Hippocampal formation (tissue), 2 donors: Measurements from ENCODE around the gene ITPA.
"Not testable (repeated sequence)": the region's sequence is repeated elsewhere in the genome, so short reads cannot be mapped to it uniquely, and the experiment has no call there.

Source experiments
- DNase-seq, 2 donors: peaks; one replicate each; lab custom pipeline; 2025; lab: John Stamatoyannopoulos, UW

The ITPA gene

DNA sequence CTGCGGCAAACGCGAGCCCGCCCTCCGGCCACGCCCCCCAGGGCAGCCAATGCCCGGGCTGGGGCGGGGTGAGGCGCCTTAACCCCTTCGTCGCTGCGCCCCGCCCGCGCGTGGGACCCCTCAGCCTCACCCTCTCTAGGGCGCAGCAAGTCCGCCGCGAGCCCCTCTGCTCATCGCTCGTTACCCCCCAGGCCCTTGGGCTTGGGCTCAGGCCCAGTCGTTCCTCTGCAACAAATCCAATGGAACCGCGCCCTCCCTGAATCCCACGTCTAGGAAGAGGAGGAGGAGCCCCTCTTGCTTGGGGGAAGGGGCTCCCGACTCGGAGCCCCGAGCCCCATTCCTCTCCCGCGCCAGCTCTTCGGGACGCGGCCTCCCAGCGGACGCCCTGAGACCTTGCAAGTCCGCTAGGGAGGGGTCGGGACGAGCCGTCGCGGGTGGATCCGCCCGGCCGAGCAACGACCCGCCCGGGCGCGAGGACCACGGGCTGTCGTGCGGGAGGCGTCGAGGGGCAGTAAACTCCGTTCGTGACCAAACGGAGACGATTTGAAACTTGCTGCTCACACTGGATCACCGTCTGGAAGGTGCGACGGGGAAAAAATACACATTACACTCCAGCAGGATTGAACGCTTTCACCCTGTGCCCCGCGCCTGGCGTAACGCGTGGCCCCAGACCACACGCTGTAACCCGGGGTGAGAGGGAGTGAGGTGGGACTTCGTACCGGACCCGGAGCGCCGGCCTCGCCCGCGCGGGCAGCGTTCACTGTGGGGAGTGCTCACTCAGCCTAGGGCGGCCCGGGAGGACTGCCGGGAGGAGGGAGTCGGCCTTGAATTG is 35.5 kb upstream of the ITPA start:
- DNase-seq, result peak; percentile 75 to 76

DNA sequence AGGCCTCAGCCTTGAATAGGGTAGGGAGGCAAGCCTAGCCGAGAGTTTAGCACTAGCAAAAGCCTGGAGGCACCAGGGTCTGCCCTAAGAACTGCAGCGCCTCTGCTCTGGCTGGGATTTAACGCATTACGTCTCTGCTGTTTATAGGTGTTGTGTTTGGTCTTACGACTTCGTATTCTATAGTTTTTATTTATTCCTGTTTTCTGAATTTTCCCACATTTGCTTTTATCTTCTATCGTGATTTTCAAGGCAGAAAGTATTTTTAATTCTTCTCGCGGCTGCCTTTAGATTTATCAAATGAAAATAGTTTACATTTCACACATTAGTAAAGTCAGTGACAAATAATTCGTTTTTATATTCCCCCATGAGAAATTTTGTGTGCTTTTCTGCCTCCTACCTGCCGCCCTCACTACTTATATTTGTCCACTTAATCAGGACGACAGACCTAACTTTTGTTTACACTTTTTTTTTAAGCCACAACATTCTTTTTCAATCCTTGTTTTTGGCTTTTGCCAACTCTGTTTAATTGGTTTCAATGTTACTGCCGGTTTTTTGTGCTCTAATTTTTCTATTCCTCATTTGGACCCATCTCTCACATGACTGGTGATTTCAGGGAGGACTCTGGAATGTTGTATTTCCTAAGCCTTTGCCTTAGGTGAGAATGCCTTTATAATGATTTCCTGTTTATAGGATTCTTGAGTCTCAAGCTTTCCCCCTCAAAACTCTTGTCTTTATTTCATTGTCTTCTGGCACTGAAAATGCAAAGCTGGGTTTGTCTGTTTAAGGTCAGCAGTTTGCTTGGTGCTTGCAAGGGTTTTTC is 34.6 kb upstream of the ITPA start:
- no peak for DNase-seq

DNA sequence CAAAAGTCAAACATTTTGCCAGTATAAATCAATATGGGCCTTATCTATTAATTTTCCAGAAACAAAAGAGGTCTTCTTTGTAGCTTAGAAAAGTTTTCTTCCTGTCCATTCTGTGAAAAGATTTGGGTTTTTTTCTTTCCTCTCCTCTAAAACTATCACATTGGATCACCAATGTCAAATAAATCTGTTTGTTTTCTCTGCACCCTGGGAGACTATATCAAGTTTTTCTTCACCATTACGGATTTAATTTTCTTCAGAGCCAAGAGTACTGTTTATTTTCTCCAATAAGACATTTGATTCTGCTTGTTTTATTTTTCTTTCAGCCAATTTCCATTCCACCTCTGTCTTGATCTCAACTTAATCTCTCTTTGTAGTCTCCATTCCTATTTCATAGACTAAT is 34.0 kb upstream of the ITPA start:
- DNase-seq, result no peak

DNA sequence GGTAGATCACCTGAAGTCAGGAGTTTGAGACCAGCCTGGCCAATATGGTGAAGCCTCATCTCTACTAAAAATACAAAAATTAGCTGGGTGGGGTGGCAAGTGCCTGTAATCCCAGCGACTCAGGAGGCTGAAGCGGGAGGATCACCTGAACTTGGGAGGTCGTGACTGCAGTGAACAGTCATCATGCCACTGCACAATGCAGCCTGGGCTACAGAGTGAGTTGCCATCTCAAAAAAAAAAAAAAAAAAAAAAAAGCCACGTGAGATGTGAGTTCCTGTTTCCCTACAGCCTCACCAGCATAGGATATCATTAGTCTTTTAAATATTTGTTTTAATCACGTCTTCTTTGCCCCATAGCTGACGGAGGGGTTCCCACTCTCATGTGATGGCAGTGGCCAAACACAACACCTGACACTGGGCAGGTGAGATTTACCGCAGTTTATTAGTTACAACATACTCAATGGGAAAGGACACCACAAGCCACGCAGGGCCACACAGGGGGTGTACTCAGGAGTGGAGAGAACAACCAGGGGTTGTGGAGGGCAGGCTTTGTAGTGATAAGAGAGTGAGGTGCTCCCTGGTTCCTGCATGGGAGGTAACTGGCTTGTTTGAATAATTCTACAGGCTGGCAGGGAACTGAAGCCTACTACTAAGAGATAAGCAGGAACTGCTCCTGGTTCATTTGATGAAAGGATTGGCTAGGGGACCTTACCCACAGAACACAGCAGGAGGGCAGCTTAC is 31.4 kb upstream of the ITPA start:
- no peak for DNase-seq

DNA sequence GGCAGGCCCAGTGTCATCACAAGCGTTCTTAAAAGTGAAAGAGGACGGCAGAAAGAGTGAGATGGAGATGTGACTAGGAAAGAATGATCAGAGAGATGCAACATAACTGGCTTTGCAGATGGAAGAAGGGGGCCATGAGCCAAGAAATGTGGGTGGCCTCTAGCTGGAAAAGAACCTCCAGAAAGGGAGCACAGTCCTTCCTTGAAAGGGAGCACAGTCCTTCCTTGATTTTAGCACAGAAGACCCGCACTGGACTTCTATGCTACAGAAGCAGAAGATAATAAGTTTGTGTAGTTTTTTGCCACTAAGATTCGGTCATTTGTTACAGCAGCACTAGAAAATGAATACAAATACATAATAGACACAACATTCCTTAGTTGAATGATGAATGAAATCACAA is 29.0 kb upstream of the ITPA start:
- no peak for DNase-seq

DNA sequence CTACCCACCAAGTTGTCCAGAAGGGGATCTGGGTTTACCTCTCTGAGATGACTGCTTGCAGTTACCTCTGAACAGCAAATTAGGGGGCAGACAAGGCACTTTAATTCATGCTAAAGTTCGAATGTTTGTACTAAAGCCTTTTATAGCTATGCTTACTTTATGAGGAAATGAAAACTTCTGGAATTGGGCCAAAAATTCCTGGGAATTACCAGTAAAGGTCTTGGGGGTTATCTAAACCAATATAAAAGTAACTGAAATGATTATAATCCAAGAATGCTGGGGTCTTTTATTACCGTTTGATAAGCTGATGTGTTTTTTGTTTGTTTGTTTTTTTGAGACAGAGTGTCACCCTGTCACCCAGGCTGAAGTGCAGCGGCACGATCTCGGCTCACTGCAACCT is 28.0 kb upstream of the ITPA start:
- no peak for DNase-seq

DNA sequence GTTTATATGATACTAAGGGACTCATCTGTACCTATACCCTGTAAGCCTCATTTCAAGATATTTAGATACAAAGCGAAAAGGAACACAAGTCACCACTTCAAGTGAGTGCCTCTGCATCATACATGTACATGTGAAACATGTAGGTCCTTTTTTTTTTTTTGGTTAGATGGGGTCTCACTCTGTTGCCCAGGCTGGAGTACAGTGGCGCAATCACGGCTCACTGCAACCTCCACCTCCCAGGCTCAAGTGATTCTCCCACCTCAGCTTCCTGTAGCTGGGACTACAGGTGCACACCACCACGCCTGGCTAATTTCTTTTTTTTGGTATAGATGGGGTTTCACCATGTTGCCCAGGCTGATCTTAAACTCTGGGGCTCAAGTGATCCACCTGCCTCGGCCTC is 26.9 kb upstream of the ITPA start:
- not testable (repeated sequence) for DNase-seq

DNA sequence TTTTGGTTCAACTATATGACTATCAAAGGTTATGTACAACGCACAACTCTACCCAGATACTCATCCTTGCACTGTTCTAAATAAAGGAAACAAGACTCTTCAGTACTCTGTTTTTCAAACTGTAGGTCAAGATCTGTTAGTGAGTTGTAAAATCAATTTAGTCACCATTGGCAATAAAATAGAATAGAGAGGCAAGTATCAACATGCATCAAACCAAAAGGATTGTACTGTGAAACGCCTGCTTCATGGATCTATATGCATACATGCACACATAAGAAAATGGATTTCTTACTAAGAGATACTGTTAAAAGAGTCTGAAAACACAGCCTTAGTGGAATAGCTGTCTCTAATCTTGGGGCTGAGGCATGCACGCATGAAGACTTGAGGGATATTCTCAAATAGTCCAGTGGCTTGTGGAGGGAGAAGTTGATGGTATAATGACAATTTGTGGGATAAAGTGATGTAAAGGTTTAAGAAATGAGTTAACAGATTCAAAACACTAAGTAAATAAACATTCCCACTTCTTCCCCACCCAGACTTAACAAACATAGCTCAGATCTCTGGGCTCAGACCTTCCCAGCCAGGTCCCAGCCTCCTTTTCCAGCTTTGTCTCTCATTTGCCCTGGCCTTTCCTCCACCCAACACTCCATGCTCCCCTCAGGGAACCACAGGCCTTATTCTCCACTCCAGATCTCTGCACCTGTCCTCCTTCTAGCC is 25.2 kb upstream of the ITPA start:
- no peak for DNase-seq

DNA sequence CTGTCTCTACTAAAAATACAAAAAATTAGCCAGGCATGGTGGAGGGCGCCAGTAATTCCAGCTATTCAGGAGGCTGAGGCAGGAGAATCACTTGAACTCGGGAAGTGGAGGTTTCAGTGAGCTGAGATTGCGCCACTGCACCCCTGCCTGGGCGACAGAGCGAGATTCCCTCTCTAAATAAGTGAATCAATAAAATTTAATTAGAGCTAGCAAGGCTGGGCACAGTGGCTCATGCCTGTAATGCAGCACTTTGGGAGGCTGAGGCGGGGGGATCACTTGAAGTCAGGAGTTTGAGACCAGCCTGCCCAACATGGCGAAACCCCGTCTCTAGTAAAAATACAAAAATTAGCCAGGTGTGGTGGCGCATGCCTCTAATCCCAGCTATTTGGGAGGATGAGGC is 21.4 kb upstream of the ITPA start:
- DNase-seq, result not testable (repeated sequence)

DNA sequence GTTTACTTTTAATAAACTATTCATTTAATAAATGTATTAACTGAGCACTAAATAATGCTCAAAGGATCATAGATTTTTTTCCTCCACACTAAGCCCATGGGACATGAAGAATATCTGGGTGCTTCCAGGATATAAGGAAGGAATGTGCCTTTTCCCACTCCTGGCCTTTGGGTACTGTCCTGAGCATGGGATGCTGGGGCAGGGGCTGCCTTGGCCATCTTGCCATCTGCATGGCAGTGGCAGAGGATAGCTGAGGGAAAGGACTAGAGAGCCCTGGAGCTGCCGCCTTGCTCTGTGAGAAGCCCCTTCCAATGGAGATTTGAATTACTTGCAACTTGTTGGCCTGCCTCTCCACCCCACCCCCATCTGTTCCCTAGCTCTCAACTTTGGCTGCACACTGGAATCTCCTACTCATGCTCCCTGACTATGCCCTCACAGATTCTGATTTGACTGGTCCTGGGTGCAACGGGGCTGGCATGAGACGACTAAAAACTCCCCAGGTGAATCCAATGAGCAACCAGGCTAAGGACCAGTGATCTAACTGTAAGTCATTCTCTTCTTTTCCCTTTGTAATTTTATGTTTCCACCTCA is 20.4 kb upstream of the ITPA start:
- no peak for DNase-seq

DNA sequence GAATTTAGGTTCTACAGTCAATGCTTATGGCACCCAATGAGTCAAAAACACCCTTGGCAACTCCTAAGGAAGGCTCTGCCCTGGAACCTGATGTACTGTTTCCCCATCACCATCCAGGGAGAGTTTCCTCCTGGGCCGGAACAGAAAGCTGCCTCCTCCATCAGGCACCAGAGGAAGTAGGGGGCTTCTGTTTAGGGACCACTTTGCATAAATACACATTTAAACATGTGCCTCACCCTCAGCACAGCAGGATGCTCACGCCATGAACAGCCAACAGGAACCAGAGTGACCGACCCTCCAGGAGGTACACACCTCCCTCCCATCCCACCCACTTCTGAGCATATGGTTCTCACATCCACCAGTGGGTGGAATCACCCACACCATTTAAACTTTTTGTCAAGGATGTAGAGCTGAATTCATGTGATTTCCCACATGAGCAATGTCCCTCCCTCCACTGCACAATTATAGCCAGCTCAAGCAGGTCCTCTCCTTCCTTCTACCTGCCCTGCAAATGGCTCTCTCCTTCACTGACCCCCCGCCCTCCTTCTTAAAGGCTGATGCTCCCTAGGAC is 19.7 kb upstream of the ITPA start:
- no peak for DNase-seq

DNA sequence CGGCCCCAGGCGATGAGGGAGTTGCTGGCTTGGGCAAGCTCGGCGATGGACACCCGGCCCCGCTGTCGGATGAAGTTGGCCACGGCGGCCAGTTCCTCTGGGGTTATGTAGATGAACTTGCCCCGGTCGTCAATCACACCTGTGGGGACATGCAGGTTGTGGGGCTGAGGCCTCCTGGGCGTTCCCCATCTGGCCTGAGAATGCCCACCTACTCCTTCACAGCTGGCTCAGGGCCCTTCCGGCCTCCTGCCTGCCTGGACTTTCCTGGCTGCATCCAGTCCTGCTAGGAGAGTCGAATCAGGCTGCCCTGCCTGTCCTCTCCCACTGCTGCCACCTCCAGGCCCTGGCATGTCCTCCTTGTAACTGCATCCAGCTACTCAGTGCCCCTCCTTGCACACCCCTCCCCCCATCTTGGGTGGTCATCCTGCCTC is 18.6 kb upstream of the ITPA start:
- no peak for DNase-seq

DNA sequence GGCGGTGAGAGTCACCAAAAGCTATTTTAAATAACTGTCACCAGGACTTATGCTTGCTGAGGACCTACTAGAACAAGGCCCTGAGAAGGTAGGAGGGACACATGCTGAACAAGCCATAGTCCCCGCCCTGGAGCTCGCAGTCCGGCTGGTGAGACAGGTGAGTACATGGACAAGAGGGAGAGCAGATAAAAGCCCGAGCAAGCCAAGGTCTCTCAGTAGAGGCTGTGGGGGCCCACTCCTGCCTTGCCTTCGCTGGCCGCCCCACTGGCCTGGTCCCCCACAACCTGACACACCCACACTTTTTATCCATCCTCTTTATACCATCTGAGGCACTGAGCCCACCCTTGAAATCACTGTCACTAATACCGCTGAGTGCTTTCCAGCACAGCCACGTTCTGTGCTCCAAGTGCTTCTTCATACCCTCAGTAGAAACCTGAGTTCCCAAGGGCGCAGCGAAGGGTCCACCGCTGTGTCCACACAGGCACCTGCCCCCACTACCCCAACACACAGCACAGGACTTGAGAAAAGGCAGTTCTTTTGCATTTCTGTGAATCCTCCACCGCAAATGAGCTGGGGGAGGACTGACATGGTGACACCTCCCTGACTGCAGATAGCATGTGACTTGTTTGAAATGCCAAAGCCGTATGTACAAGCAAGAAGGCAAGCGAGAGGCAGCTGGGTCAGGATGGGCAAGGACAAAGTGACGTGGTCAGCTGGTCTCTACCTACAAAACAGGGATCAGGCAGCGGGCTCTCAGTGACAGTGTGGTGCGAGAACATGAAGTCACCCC is 16.9 kb upstream of the ITPA start:
- DNase-seq, result no peak

DNA sequence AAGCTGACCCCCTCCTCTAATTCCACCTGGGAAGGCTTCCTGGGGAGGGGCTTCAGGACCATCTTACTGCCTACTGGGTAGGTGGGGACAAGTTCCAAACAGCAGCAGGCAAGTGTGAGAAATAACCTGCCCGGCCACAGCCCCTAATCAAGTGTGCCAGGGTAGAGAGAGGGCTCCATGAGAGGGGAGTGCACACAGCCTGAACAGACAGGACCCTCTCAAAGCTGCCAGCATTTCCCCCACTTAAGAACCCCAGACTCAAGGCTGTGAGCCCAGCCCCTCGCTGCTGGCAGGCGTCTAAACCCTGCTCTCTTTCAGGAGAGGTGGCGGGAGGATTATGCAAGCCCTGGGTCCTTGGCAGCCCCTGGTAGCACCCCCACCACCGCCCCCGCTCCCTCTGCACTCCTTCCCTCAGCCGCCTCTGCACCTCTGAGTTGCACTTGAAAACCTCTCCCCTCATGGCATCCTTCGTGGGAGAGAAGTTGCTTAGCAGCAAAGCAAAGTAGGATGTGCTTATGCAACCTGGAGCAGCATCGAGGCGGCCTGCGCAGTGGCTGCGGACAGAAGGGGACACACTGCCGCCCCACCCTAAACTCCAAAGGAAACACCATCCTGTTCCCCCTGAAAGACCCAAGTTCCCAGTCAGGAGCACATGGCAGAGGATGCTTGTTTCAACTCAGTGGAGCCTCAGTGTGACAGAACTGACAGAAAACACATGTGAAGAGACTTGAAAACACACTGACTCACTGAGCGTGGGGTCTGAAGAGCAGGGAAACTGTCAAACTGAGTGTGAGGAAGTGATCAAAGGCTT is 15.3 kb upstream of the ITPA start:
- peak in 1 of 2 donors; percentile 62 for DNase-seq

DNA sequence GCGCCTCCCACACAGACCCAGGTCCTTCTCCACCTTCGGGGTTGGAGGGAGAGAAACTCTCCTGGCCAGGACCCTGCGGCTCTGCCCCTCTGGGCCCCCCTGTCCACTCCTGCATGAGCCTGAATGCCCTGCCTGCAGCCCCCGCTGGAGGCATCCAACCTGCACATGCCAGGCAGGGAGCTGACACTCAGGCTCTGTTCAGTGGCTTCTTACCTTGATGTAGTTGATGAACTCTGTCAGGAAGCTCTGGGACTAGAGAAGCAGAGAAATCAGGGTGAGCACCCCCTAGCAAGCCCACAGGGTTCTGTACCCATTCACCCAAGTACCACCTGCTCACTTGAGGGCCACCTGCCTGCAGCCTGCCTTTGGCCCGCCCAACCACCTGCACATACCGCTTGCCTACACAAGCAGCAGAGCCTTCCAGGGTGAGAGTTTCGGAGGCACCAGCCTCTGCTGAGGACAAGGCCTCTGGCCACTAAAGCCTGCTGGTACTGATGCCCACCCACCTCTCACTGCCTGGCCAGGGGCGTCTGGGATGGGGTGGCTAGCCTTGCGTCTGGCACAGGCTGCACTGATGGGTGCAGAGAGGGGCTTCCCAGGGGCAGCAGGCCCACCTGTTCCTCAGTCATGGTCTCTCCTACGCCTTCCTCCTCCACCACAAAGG is 14.5 kb upstream of the ITPA start:
- no peak for DNase-seq

DNA sequence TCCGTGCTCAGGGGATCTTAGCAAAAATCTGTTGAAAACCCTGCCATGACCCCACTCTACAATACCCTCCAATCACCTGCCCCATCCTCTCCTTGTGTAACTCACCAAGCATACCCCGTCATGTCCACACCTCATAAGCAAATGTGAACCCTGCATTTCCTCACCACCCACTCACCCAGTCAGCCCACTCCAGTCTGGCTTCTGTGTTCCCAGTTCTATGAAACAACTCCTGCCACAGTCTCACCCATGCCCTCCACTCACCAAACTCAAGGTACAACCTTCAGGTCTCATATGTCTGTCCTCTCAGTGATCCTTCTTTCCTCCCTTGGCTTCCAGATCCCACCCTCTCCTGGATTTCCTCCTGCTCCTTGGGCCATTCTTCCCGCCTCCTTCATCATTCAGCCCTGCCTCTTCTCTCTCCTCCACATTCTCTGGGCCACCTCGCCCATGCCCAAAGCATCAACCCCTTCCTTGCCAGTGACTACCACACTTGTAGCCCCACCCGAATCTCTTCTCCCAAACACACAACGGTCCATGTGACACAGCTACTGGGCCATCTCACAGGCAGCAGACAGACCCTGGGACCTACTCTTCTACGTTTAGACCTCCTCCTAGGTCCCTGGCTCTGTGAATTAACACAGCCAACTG is 13.6 kb upstream of the ITPA start:
- DNase-seq, result no peak

DNA sequence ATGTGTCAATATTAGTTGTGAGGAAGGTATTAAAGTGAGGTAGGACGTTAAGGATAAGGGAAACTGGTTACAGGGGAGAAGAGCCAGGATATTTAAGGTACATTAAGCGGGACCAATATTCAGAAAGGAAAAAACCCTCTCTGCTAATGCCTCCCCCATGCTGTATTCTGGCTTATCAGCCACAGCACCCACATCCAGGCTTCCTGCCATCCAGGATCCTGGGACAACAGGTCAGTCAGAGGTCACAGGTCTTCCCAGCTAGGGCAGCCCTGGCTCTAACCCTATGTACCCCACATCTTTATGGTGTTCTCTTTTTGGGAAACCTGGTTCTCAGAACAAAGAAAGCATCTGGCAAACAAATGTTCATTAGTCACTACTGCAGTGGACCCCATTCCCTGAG is 10.1 kb upstream of the ITPA start:
- DNase-seq, result no peak

DNA sequence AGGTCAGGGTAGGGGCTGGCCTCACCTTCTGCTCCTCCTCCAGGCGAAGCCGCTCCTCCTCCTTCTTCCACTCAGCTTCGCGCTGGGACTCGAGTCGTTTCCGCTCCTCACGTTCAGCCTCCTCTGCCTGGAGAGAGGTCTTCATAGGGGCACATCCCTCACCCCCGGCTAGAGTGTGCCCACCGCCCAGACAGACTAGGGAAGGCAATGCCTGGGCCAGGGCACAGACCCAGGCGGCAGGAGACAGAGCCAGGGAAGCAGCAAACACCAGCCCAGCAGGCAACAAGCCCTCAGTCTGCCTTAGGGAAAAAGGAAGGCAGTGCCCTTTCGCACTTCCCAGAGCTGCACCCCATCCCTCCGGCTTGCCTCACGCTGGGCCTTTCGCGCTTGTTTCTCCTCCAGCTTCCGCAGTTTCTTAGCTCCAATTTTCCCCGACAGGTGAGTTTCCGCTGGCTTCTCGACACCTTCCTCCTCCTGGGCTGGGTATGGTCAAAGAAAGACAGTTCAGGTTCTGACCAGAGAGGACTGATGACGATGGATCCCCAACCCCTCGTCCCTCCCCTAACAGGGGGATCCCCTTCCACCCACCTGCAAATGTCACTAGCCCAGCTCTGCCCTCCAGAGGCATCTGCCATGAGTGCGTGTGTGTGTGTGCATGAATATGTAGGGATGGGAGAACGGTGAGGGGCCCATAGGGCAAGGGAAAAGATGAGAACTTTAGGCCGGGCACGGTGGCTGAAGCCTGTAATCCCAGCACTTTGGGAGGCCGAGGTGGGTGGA is 9.1 kb upstream of the ITPA start:
- no peak for DNase-seq
